ENCODE measurements around the gene CCDC196.
"Not testable (repeated sequence)": the region's sequence is repeated elsewhere in the genome, so short reads cannot be mapped to it uniquely, and the experiment has no call there.

Gene CCDC196

DNA sequence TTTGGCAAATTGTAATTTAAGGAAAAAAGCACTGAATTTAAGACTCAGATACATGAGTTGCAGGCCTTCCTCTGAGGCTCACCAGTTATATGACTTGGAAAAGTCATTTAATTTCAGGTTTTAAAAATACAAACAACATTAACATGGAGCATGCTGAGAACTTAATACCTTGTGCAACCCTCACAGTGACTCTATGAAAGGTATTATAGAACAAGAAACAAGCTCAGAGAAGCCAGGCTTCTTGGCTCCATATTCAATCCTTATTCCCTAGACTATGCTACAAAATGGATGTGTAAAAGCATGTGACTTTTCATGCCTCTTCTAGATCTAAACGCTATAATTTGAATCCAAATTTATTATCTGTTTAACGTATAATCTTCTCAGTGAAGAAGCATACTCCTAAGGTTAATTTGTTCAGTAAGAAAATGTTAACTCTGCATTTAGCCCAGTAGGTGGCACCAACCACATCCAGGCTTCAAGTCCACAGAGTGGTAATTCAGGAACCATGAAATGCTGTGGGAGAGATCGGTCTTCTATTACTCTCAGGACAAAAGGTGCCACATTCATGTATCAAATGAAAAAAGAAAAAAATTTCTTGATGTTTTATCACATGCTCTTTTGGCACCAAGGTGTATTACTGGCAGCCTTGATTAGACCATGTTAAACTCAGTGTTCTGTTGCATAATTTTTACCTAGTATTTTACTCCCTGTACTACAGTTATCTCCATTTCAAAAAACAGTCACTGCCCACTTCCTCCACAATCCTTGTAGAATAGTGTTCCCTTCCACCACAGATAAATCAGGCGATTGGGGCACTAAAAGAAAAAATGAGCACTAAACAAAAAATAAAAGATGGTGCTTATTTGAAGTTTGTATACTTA is 9.3 kb downstream of the CCDC196 start:
- no peak for DNase-seq (ENCODE audit: low read depth)

- no peak for DNase-seq (ENCODE audit: low read depth)
These were observed 10.1 kb downstream of the CCDC196 start for GRCh38 chr14:66496188-66496807.

GRCh38 chr14:66496911-66497310 is 10.7 kb downstream of the CCDC196 start:
- no peak for DNase-seq (ENCODE audit: low read depth)

- DNase-seq (ENCODE audit: low read depth) = no peak
These were observed 12.1 kb downstream of the CCDC196 start for GRCh38 chr14:66498311-66498710.

DNA sequence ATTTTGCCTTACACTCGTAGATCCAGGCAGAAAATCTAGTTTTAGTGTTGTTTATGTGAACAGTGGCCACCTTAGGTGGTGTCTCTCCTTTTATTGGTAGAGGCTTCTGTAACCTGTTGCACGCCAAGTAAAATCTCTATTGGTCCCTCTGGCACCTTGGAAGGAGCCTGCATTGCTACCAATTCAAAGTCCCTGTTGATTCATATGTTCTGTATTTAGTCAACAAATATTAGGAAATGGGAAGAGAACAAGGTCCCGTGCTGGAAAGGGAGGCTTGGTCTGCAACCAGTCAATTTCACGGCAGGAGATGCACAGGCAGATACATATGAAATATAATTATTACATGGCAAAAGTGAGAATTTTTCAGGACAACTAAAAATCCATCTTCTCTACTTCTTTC is 15.4 kb downstream of the CCDC196 start:
- no peak for DNase-seq (ENCODE audit: low read depth)

GRCh38 chr14:66502836-66503235 is 16.7 kb downstream of the CCDC196 start:
- DNase-seq (ENCODE audit: low read depth) = not testable (repeated sequence)

GRCh38 chr14:66503532-66503931 is 17.4 kb downstream of the CCDC196 start:
- DNase-seq (ENCODE audit: low read depth) = no peak

DNA sequence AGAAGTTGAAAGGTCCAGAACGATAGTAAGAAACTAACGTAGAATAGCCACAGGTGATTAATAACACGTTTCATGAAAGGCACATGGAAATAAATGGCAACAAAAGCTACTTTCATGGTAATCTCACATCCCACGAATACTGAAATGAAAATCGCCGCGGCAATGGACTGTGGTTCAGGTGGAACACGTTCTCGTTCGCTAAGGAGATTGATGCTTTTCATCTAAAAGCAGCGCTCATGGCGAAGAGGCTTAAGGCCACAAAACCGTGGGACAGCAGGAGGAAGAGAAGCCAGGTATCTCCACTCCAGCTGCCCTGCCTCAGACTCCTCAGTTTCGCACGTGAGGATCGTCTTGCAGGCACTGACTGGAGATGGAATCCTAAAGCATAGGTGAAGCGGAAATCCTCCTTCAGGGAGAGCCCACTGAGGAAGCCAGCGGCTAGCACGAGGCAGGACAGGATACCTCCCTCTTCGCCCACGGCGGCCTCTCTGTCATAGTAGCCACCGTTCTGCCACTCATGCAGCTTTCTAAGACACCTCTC is 21.1 kb downstream of the CCDC196 start:
- no peak for DNase-seq (ENCODE audit: low read depth)

DNA sequence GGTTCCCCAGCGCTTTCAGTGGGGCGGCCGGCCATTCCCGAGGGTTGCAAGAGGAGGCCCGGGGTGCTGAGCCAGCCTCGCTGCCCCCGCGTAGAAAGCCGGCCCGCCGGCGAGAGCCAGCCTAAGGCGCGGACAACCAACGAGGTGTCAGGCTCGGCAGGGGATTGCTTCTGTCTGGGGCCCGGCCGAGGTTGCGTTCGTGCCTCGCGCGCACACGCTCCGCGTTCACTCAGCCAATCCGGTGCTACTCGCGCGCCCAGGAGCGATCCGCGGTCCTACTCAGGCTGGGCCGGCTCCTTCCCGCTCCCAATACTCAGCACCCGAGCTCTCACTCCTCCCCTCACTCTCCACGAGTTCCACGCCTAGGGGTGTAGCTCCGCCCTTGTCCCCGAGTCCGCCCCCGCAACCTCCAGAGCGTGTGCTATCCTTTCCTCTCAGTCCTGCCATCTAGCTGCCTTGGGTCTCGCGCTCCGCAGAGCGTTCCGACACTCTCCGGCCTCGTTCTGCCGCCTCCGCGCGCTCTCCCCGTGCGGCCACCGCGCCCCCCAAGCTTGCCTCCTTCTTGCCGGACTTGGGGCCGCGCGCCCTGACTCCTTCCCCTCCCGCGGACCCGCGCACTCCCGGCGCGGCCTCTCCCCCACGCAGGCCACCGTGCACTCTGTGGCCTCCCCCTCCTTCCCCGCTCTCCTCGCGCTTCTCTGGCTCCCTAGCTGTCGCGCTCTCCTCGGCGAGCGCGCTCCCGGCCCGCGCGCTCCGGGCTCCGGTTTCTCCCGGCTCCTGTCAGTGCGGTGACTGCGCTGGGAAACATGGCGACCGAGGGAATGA is 21.8 kb downstream of the CCDC196 start, which contains the start of gene GPHN:
GPHN (plus strand) TSS at position 426 of the 825 bp plus-strand sequence.
- DNase-seq (ENCODE audit: low read depth) = peak; percentile 78

DNA sequence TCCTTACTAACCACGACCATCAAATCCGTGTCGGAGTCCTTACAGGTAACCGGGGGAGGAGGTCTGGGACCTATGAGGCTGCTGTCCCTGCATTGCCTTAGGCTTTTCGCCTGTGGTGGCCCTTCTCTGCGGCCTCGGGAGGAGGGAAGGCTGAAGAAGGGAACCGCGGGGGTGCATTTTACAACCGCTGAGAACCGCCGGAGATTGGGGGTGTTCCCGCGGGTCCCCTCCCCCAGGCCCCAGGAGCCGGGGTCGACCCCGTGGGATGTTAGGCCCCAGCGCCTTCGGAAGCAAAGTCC is 22.3 kb downstream of the CCDC196 start:
- DNase-seq (ENCODE audit: low read depth) = no peak

- DNase-seq (ENCODE audit: low read depth) = peak; percentile 30
These were observed 22.9 kb downstream of the CCDC196 start for GRCh38 chr14:66508846-66509621.

GRCh38 chr14:66509874-66510273 is 23.7 kb downstream of the CCDC196 start:
- no peak for DNase-seq (ENCODE audit: low read depth)

- DNase-seq (ENCODE audit: low read depth) = no peak
These were observed 25.7 kb downstream of the CCDC196 start for GRCh38 chr14:66511849-66512248.

GRCh38 chr14:66514213-66514612 is 28.0 kb downstream of the CCDC196 start:
- no peak for DNase-seq (ENCODE audit: low read depth)

GRCh38 chr14:66530526-66530925 is 44.4 kb downstream of the CCDC196 start:
- DNase-seq (ENCODE audit: low read depth) = no peak

DNA sequence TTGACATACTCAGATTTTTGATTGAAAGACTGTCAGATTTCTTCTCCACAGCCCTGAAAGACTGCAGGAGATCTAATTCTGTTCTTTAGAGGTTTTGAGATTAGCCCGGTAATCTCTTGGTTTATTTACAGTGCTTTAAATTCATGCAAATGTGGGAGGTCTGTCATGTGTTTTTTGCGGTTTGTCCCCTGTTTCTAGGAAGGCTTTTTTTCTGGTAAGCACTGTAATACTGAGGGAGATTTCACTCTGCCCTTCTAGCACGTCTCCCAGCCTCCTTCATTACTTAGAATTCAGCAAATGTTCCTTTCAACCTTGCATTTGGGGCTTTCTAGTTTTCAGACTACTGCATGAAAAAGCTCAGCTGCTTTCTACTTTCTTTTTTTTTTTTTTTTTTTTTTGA is 52.9 kb downstream of the CCDC196 start:
- DNase-seq (ENCODE audit: low read depth) = no peak

DNA sequence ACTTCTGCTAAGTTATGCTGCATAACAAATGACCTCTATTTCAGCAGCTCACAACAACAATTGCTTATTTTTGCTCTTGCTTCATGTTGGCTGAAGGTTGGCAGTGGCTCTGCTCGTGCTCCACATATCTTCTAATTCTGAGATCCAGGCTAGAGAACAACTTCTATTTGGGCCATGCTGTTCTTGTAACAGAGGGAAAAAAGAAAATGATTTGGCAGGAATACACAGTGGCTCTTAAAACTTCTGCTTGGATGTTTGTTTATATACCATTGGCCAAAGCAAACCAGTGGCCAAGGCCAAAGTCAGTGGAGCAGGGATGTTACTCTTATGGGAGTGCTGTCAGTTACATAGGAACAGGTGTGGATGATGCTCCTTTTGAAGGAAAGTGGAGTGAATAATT is 53.9 kb downstream of the CCDC196 start:
- no peak for DNase-seq (ENCODE audit: low read depth)

- no peak for DNase-seq (ENCODE audit: low read depth)
These were observed 55.5 kb downstream of the CCDC196 start for GRCh38 chr14:66541627-66542026.

- no peak for DNase-seq (ENCODE audit: low read depth)
These were observed 57.8 kb downstream of the CCDC196 start for GRCh38 chr14:66543996-66544395.

- not testable (repeated sequence) for DNase-seq (ENCODE audit: low read depth)
These were observed 59.0 kb downstream of the CCDC196 start for GRCh38 chr14:66545191-66545590.

GRCh38 chr14:66545751-66546150 is 59.6 kb downstream of the CCDC196 start:
- DNase-seq (ENCODE audit: low read depth) = not testable (repeated sequence)

Data from stimulated activated CD8-positive, alpha-beta memory T cell treated with anti-CD3 and anti-CD28 coated beads, Interleukin-4, amount 100 ng/mL, for 24 hours (primary cell).